ENCODE measurements around the gene FCRL1. TPM values are rescaled to one million over a fixed set of nuclear protein-coding genes. Genes with fewer than 3 reads are reported as not detected.

The FCRL1 gene
- total and polyA plus RNA-seq, 2 of the 8 experiments (the other 6 are each of a cell fraction or from before 2014, with no cell fraction given), result not detected

DNA sequence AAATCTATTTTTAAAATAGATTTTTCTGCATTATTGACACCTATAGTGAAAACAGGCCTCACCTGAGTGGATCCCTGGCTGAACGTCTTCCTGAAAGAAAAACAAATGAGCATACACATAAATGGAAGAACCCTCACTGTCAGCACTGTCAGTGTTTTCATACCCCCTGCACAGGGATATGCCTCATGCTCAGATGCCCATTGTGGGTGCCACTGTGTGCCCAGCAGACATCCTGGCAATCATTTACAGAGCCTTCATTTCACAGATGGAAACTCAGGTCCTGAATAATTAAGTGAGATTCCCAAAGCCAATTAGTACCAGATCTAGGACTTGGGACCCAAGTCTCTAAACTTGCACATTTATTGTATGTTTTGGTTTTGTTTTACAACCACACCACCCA is 19.9 kb downstream of the FCRL1 start (continued):
- TF ChIP-seq KDM1A (IDR thresholded peaks at IDR 0.05; ENCODE audit: borderline replicate concordance, low read length) (no peak), NANOG (IDR thresholded peaks at IDR 0.05; ENCODE audit: insufficient read depth, low read depth, low read length, poor library complexity, severe bottlenecking) (no peak), PHF8 (conservative IDR thresholded peaks at IDR 0.05; ENCODE audit: low read depth, low read length) (no peak), JUND (IDR thresholded peaks at IDR 0.05; ENCODE audit: low read length) (no peak)
- TF ChIP-seq, protein P1, sequence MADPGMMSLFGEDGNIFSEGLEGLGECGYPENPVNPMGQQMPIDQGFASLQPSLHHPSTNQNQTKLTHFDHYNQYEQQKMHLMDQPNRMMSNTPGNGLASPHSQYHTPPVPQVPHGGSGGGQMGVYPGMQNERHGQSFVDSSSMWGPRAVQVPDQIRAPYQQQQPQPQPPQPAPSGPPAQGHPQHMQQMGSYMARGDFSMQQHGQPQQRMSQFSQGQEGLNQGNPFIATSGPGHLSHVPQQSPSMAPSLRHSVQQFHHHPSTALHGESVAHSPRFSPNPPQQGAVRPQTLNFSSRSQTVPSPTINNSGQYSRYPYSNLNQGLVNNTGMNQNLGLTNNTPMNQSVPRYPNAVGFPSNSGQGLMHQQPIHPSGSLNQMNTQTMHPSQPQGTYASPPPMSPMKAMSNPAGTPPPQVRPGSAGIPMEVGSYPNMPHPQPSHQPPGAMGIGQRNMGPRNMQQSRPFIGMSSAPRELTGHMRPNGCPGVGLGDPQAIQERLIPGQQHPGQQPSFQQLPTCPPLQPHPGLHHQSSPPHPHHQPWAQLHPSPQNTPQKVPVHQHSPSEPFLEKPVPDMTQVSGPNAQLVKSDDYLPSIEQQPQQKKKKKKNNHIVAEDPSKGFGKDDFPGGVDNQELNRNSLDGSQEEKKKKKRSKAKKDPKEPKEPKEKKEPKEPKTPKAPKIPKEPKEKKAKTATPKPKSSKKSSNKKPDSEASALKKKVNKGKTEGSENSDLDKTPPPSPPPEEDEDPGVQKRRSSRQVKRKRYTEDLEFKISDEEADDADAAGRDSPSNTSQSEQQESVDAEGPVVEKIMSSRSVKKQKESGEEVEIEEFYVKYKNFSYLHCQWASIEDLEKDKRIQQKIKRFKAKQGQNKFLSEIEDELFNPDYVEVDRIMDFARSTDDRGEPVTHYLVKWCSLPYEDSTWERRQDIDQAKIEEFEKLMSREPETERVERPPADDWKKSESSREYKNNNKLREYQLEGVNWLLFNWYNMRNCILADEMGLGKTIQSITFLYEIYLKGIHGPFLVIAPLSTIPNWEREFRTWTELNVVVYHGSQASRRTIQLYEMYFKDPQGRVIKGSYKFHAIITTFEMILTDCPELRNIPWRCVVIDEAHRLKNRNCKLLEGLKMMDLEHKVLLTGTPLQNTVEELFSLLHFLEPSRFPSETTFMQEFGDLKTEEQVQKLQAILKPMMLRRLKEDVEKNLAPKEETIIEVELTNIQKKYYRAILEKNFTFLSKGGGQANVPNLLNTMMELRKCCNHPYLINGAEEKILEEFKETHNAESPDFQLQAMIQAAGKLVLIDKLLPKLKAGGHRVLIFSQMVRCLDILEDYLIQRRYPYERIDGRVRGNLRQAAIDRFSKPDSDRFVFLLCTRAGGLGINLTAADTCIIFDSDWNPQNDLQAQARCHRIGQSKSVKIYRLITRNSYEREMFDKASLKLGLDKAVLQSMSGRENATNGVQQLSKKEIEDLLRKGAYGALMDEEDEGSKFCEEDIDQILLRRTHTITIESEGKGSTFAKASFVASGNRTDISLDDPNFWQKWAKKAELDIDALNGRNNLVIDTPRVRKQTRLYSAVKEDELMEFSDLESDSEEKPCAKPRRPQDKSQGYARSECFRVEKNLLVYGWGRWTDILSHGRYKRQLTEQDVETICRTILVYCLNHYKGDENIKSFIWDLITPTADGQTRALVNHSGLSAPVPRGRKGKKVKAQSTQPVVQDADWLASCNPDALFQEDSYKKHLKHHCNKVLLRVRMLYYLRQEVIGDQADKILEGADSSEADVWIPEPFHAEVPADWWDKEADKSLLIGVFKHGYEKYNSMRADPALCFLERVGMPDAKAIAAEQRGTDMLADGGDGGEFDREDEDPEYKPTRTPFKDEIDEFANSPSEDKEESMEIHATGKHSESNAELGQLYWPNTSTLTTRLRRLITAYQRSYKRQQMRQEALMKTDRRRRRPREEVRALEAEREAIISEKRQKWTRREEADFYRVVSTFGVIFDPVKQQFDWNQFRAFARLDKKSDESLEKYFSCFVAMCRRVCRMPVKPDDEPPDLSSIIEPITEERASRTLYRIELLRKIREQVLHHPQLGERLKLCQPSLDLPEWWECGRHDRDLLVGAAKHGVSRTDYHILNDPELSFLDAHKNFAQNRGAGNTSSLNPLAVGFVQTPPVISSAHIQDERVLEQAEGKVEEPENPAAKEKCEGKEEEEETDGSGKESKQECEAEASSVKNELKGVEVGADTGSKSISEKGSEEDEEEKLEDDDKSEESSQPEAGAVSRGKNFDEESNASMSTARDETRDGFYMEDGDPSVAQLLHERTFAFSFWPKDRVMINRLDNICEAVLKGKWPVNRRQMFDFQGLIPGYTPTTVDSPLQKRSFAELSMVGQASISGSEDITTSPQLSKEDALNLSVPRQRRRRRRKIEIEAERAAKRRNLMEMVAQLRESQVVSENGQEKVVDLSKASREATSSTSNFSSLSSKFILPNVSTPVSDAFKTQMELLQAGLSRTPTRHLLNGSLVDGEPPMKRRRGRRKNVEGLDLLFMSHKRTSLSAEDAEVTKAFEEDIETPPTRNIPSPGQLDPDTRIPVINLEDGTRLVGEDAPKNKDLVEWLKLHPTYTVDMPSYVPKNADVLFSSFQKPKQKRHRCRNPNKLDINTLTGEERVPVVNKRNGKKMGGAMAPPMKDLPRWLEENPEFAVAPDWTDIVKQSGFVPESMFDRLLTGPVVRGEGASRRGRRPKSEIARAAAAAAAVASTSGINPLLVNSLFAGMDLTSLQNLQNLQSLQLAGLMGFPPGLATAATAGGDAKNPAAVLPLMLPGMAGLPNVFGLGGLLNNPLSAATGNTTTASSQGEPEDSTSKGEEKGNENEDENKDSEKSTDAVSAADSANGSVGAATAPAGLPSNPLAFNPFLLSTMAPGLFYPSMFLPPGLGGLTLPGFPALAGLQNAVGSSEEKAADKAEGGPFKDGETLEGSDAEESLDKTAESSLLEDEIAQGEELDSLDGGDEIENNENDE (IDR thresholded peaks at IDR 0.05; ENCODE audit: insufficient replicate concordance, low read length), result no peak

All from H1 (cell line).